ENCODE results near the gene CST9L.
"Not testable (repeated sequence)": the region's sequence is repeated elsewhere in the genome, so short reads cannot be mapped to it uniquely, and the experiment has no call there.

The CST9L gene

GRCh38 chr20:23585808-23586734 is 17.8 kb upstream of the CST9L start:
- DNase-seq: no peak

GRCh38 chr20:23585449-23585807 is 17.1 kb upstream of the CST9L start:
- no peak for DNase-seq

- no peak for DNase-seq
These were observed 16.3 kb upstream of the CST9L start for GRCh38 chr20:23584434-23585199.

GRCh38 chr20:23583526-23583925 is 15.2 kb upstream of the CST9L start:
- DNase-seq: no peak

- no peak for DNase-seq
These were observed 14.0 kb upstream of the CST9L start for GRCh38 chr20:23582293-23582692.

- not testable (repeated sequence) for DNase-seq
These were observed 13.5 kb upstream of the CST9L start for GRCh38 chr20:23581833-23582232.

GRCh38 chr20:23574977-23575376 is 6.7 kb upstream of the CST9L start:
- no peak for DNase-seq

GRCh38 chr20:23570178-23570760 is 2.0 kb upstream of the CST9L start:
- DNase-seq: no peak

- DNase-seq: no peak
These were observed 1.3 kb upstream of the CST9L start for GRCh38 chr20:23569570-23569969.

GRCh38 chr20:23568971-23569330 is 667 bp upstream of the CST9L start:
- no peak for DNase-seq

- no peak for DNase-seq
These were observed 1.9 kb downstream of the CST9L start for GRCh38 chr20:23566199-23566932.

GRCh38 chr20:23565503-23566045 is 2.7 kb downstream of the CST9L start:
- no peak for DNase-seq

- no peak for DNase-seq
These were observed 3.4 kb downstream of the CST9L start for GRCh38 chr20:23564927-23565326.

- no peak for DNase-seq
These were observed 5.5 kb downstream of the CST9L start for GRCh38 chr20:23562721-23563342.

- no peak for DNase-seq
These were observed 13.9 kb downstream of the CST9L start for GRCh38 chr20:23554401-23554800.

- no peak for DNase-seq
These were observed 16.5 kb downstream of the CST9L start for GRCh38 chr20:23551786-23552185.

GRCh38 chr20:23551383-23551782 is 16.9 kb downstream of the CST9L start:
- DNase-seq: no peak

- no peak for DNase-seq
These were observed 18.1 kb downstream of the CST9L start for GRCh38 chr20:23550227-23550626.

- no peak for DNase-seq
These were observed 19.9 kb downstream of the CST9L start for GRCh38 chr20:23548408-23548807.

GRCh38 chr20:23547613-23548012 is 20.7 kb downstream of the CST9L start:
- DNase-seq: no peak

- DNase-seq: no peak
These were observed 21.7 kb downstream of the CST9L start for GRCh38 chr20:23546435-23547144.

GRCh38 chr20:23544133-23544532 is 24.2 kb downstream of the CST9L start:
- no peak for DNase-seq
